Esophagus muscularis mucosa (tissue), 4 donors: ENCODE results near the gene WT1. TPM values are rescaled to one million over a fixed set of nuclear protein-coding genes. Genes with fewer than 3 reads are reported as not detected.

ENCODE experiments used
- DNase-seq: peaks from one replicate; pipeline ENCODE4 v3.0.0-alpha.2; 2017; ENCODE audit errors: extremely low spot score
- H3K27ac ChIP-seq, 4 donors: fragments of 200-600 bp; sonication (generic); replicated peaks in 1 of 4; 1 replicate in 3 of 4; 2 replicates in 1 of 4; pipeline ENCODE4 v1.5.1; 2016 to 2019; ENCODE audit warnings: mild to moderate bottlenecking in 1 of 4
- H3K27me3 ChIP-seq, 4 donors: fragments of 200-600 bp; sonication (generic); one replicate each; pipeline versions ENCODE4 v1.5.1 to v1.6.0; 2016 to 2019
- H3K36me3 ChIP-seq, 4 donors: fragments of 200-600 bp; sonication (generic); one replicate each; pipeline ENCODE4 v1.5.1; 2016 to 2019
- H3K4me1 ChIP-seq, 4 donors: fragments of 200-600 bp; sonication (generic); one replicate each; pipeline ENCODE4 v1.5.1; 2016 to 2019
- H3K4me3 ChIP-seq, 4 donors: fragments of 200-600 bp; sonication (generic); 1 replicate in 2 of 4; 2 replicates in 2 of 4; pipeline ENCODE4 v1.5.1; 2016 to 2019; ENCODE audit warnings: mild to moderate bottlenecking in 4 of 4, moderate library complexity in 1 of 4
- H3K9me3 ChIP-seq, 4 donors: fragments of 200-600 bp; sonication (generic); 1 replicate in 3 of 4; 2 replicates in 1 of 4; pipeline ENCODE4 v1.5.1; 2016 to 2019
- CTCF ChIP-seq, 3 experiments: fragments of 200-600 bp in 2 of 3; fragments of 450-650 bp in 1 of 3; sonication (generic) in 2 of 3; IDR thresholded peaks; one replicate each; pipeline ENCODE4 v1.5.1; 2017 to 2019; ENCODE audit warnings: antibody characterized with exemption in 3 of 3, mild to moderate bottlenecking in 2 of 3, moderate library complexity in 1 of 3
- EP300 ChIP-seq: sonication (generic); formaldehyde crosslinking; IDR thresholded peaks from one replicate; pipeline ENCODE4 v1.6.1; 2017; ENCODE audit warnings: antibody characterized with exemption
- POLR2A ChIP-seq: fragments of 450-650 bp; IDR thresholded peaks from one replicate; pipeline ENCODE4 v1.6.1; 2017; ENCODE audit warnings: antibody characterized with exemption, moderate library complexity, mild to moderate bottlenecking, low read depth
- POLR2AphosphoS5 ChIP-seq, 2 donors: sonication (generic); formaldehyde crosslinking; IDR thresholded peaks; one replicate each; pipeline ENCODE4 v1.6.1; 2017; ENCODE audit warnings: antibody characterized with exemption in 2 of 2
- WGBS: methylation state at CpG from one replicate; pipeline ENCODE4 v1.1.5; 2018; 5-methylcytosine and 5-hydroxymethylcytosine counted together
- intact Hi-C: fragments of 100-400 bp; cut with DNase I; formaldehyde crosslinking; loops from one replicate; pipeline ENCODE4 v1.15.1; 2023
- total RNA-seq, 4 donors: library from RNA; depleted of rRNA; stranded (reverse); fragments of >200 nt; gene quantifications; one replicate each; pipeline versions ENCODE4 v1.1.0 to v1.2.1, GENCODE V29; 2016

Gene WT1
- total RNA-seq, 4 donors from 2014 or later, result 0.42 to 3.5 (median 3.1) TPM; not detected in 1

DNA sequence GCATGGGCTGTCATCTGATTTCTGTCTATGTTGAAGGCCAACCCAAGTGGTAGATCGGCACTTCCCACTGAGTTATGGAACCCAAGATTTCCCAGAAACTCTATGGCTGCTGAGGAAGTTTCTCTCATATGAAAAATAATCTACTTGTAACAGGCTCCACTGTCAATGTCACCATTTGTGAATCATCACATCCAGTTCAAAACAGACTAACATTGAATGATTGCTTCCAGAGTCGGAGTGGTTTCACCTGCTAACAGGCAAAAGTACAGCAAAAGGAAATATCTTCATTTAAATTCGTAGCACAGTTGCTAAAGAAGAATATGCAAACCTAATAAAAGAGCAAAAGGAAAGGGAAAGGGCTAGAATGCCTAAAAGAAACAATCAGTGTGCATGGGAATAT, 12.8 kb downstream of the WT1 start:
- H3K36me3 ChIP-seq, result no peaks in the 10 kb centered on the region
- no peak overlapping the region for H3K4me3 ChIP-seq
- H3K9me3 ChIP-seq, result no peaks in the 10 kb centered on the region
- H3K27ac ChIP-seq, result no peak overlapping the region
- DNase-seq, result no peak
- H3K4me1 ChIP-seq, result peaks cover 11 to 22% (median 12%) of the 10 kb centered on the region in 4 donors
- no peak for TF ChIP-seq EP300
- TF ChIP-seq CTCF (IDR thresholded peaks at IDR 0.05), result no peak
- TF ChIP-seq POLR2A, result no peak
- no peak for TF ChIP-seq POLR2AphosphoS5 (IDR thresholded peaks at IDR 0.05)
- peaks cover 0 to 75% (median 14%) of the 10 kb centered on the region in 4 donors for H3K27me3 ChIP-seq
- intact Hi-C loops, result no loop called here
- WGBS, result 44% methylated on average over 3 of the region's 3 CpGs

GRCh38 chr11:32421992-32422391, 13.3 kb downstream of the WT1 start:
- H3K4me1 ChIP-seq, result peaks cover 7 to 19% (median 8%) of the 10 kb centered on the region in 4 donors
- H3K9me3 ChIP-seq, result no peaks in the 10 kb centered on the region
- H3K27me3 ChIP-seq, result peaks cover 0 to 71% (median 9%) of the 10 kb centered on the region in 4 donors
- no peak overlapping the region for H3K27ac ChIP-seq
- no peak overlapping the region for H3K4me3 ChIP-seq
- peak; percentile 45 for DNase-seq
- intact Hi-C loops, result no loop called here
- TF ChIP-seq POLR2AphosphoS5 (IDR thresholded peaks at IDR 0.05) (no peak), EP300 (no peak), CTCF (IDR thresholded peaks at IDR 0.05) (no peak), POLR2A (no peak)
- WGBS, result 72% methylated on average over 2 of the region's 2 CpGs
- no peaks in the 10 kb centered on the region for H3K36me3 ChIP-seq

DNA sequence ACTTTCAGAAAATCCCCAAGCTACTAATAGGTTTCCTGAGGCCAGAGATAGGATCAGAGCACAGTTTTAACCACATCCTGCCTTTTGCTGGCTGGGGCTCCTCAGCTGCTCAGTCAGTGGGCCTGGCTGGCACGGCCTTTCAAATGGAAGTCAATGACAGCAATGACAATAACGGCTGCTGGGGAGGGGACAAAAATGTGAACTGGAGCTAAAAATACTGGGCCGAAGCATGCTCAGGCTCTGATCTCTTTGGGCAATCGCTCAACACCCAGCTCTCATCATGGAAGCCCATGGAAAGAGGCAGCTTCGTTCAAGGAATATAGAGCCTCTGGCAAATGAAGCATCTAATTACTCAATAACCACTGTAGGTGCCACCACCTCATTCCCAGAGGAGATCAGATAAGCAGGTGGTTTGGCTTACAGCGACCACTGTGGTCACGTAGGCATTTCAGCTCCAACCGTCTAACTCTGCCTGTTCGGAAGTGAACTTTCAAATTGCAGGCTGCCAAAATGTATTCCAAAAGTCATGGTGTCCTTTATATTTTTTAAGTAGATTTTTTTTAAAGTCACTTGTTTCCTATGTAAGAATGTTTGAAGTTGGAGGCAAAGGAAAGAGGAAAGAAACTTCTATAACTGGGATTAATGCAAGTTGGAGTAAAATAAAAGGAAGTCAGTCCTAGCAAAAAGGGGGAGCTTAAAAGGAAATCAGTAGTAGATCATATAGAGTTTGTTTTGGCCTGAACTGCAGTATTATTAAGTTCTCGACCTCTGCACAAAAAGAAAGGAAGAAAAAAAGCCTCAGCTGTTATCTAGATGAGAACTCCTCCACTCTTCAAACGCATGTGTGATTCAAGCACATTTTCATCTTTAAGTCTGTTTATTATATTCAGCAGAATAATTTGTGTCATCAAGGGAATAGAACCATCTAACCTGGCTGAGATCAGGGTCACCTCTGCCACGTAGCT, 14.1 kb downstream of the WT1 start:
- H3K4me1 ChIP-seq, result peaks cover 0 to 11% (median under 1%) of the 10 kb centered on the region in 4 donors
- H3K4me3 ChIP-seq, result no peak overlapping the region
- no peaks in the 10 kb centered on the region for H3K9me3 ChIP-seq
- H3K27ac ChIP-seq, result no peak overlapping the region
- peaks cover 0 to 5% (median 0%) of the 10 kb centered on the region in 4 donors for H3K36me3 ChIP-seq
- intact Hi-C loops, result no loop called here
- TF ChIP-seq CTCF (IDR thresholded peaks at IDR 0.05) (no peak), EP300 (no peak), POLR2AphosphoS5 (IDR thresholded peaks at IDR 0.05) (no peak), POLR2A (no peak)
- H3K27me3 ChIP-seq, result peaks cover 0 to 71% (median 3%) of the 10 kb centered on the region in 4 donors
- 54% methylated on average over 12 of the region's 12 CpGs for WGBS
- DNase-seq, result peak; percentile 80

DNA sequence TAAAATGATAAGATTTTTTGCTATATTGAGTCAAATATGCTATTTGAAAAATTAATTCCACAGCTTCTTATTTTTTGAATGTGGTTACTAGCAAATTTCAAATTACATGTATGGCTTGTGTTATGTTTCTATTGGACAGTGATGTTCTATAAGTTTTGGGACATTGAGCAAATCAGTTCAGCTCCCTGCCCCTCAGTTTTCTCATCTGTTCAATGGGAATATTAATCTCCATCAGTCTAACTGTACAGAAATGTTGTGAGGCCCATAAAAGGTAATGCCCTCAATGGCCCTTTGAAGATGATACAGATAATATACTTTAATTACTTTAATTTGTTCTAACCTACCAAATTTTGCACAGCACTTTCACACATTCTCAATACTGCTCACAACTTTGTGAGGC, 15.2 kb downstream of the WT1 start:
- Histone ChIP-seq H3K4me3 (no peak overlapping the region), H3K27me3 (peaks cover 0 to 71% (median 0%) of the 10 kb centered on the region in 4 donors), H3K4me1 (peaks cover 0 to 11% (median 0%) of the 10 kb centered on the region in 4 donors), H3K36me3 (peaks cover 0 to 8% (median 0%) of the 10 kb centered on the region in 4 donors), H3K27ac (no peak overlapping the region), H3K9me3 (no peaks in the 10 kb centered on the region)
- no peak for DNase-seq
- TF ChIP-seq CTCF (IDR thresholded peaks at IDR 0.05) (no peak), POLR2AphosphoS5 (IDR thresholded peaks at IDR 0.05) (no peak), POLR2A (no peak), EP300 (no peak)
- intact Hi-C loops, result no loop called here
